GM11168 (cell line): ENCODE results near the gene GNAS.

Source experiments
- in situ Hi-C: fragments of 300-500 bp; cut with MboI; formaldehyde crosslinking; loops from one replicate; pipeline ENCODE4 v1.12.0; 2022; ENCODE audit warnings: low sequenced_read_pairs; ENCODE audit not compliant: unreplicated experiment

GNAS gene

DNA sequence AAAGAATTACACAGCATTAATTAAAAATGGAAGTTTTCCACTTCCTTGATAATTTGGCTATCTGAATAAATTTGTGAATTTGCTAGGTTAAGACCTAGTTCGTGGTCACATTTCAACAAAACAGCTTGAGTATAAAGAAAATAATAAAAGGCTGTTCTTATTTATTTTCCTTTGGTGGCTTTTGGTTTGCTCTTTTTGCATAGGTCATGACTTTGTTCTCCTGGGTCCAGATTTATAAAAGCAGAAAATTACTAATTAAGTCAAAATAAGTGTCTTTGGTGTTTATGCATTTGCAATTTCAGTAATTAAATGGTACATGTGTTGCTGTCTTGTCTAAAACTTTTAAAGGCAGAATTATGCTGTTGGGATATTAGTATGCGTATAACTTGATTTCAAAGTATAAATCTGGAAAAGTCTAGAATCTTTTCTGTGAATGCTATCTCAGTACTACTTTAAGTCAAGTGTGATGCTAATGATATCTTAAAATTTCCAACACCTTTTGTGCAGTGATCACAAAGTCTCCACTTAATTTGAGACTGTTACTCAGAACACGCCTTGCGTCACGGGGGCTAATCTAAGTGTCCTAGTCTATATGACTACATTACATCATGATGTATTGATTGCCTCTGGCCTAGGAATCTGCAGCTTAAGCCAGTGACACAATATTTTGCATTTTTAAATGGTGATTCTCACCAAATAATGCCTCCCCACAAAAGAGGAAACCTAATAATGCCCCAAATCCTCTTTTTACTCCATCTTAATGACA, 41.0 kb downstream of the GNAS start:
- in situ Hi-C loops: no loop called here

- in situ Hi-C loops: no loop called here
Observed at GRCh38 chr20:58894652-58895447, 42.3 kb downstream of the GNAS start.

- in situ Hi-C loops: no loop called here
Observed at GRCh38 chr20:58895448-58896180, 43.1 kb downstream of the GNAS start.

GRCh38 chr20:58896820-58897219, 44.3 kb downstream of the GNAS start:
- in situ Hi-C loops: no loop called here

- in situ Hi-C loops: no loop called here
Observed at GRCh38 chr20:58897488-58897887, 45.0 kb downstream of the GNAS start.

DNA sequence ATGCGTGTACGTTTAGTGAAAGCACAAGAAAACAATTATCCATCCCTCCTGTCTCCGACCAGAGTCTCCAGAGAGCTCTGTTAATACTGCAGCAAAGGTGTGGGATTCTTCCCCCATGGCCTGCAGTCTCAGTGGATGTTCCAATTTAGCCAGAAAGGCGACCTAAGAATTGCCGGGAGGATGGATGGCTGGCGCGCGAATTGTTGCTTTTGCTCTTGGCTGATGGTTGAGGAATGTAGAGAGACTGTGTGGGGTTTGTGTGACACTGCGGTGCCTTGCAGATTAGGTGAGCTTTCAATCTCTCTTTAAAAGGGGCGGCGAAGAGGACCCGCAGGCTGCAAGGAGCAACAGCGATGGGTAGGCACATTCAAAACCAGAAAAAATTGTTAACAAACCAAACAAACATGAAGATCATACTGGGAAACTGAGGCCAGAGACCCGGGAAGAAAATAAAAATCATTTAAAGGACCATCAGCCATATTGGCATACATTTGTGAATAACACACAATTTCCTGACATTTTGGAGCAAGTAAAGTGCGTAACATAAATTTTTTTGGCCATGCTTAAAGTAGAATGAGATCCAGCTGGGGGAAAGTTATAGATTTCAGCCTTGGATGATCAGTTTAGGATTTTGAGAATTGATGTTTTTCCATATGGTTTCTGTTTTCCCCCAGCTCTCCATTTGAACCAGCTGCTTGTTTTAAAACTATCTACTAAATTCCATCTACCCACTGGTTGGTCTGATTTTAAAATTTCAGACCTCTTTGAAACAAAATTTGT, 46.3 kb downstream of the GNAS start:
- in situ Hi-C loops: no loop called here

GRCh38 chr20:58899512-58899911, 47.0 kb downstream of the GNAS start:
- in situ Hi-C loops: no loop called here

GRCh38 chr20:58900397-58900796, 47.9 kb downstream of the GNAS start:
- in situ Hi-C loops: no loop called here

DNA sequence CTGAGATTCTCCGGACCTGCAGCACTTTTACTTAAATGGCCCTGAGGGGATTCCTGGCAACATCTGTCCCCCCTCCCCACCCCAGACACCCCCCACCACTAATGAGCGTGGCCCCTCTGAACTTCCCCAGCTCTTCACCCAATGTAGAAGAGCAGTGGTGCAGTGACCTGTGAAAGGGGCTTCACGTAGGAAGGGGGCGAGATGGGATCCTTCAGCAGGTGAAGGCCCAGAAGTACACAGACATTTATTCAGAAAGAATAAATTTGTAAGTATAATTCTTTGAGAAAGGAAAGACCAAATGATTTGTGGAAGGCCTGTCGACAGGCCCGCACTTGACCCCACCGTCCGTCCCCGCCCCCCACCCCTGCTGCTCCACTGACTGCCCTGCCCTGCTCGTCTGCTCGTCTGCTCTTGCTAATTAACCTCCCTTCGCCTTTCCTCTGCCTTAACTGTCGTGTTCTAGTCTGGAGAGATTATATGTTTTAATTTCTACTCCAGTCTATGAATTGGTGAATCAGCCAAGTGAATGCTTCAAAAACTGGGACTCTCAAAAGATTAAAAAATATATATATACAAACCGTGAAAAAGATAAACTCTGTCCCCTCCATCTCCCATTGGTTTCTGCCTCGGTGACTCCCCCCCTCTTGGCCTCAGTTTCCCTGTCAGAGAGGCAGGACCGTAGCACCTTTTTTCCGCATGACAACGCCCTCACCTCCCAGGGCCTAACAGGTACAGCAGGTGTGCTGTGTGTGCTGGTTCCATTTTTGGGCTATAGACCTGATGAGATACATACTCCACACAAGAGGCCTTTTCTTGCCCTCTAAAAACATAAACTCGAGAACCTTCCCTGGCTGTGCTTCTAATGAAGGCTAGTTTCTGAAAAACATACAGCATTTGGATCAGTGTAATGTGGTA, 49.2 kb downstream of the GNAS start:
- in situ Hi-C loops: no loop called here

DNA sequence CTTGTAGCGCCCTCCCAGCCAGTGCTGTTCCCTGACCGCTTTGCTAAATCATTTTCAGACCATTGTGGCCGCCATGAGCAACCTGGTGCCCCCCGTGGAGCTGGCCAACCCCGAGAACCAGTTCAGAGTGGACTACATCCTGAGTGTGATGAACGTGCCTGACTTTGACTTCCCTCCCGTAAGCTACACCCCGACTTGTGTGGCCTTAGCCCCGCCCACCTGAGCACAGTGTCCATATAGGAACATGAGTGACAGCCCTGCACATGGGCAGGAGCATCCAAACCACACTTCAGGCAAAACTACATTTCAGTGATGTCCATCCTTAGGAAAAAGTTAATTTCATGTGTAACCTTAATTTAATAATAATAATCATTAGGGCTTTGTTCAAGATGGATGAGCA, 51.1 kb downstream of the GNAS start:
- in situ Hi-C loops: no loop called here

DNA sequence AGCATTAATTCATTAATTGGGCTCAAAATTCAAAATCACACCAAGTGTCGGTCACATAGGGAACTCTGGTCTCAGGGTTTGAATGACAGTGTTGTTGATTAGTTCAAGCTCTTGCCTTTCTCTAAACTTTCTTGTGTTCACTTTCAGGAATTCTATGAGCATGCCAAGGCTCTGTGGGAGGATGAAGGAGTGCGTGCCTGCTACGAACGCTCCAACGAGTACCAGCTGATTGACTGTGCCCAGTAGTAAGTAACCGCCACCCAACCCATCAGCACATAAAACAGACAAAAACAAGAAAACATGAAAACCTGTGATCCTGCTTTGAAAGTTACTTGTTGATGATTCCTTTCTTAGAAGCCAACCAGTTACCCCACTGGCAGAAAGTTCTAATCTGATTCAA, 52.7 kb downstream of the GNAS start:
- in situ Hi-C loops: no loop called here

DNA sequence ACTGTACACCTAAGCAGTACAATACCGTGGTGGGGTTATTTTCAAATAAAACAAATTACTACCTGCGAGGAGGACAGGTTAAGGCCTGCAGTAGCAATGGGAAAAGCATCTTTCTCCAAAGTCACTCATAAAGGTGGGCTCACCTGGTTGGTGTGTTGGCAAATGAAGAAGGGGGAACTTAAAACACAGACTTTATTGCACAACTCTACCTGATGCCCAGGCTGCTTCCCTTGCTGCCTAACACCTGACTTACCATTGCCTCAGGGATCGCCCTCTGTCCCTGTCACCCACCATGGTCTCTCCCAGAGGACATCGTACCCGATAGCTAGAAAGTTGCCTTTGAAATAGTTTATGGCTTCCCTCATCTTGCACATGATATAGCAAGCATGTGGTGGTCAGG, 53.6 kb downstream of the GNAS start:
- in situ Hi-C loops: no loop called here

- in situ Hi-C loops: no loop called here
Observed at GRCh38 chr20:58906894-58907293, 54.4 kb downstream of the GNAS start.

DNA sequence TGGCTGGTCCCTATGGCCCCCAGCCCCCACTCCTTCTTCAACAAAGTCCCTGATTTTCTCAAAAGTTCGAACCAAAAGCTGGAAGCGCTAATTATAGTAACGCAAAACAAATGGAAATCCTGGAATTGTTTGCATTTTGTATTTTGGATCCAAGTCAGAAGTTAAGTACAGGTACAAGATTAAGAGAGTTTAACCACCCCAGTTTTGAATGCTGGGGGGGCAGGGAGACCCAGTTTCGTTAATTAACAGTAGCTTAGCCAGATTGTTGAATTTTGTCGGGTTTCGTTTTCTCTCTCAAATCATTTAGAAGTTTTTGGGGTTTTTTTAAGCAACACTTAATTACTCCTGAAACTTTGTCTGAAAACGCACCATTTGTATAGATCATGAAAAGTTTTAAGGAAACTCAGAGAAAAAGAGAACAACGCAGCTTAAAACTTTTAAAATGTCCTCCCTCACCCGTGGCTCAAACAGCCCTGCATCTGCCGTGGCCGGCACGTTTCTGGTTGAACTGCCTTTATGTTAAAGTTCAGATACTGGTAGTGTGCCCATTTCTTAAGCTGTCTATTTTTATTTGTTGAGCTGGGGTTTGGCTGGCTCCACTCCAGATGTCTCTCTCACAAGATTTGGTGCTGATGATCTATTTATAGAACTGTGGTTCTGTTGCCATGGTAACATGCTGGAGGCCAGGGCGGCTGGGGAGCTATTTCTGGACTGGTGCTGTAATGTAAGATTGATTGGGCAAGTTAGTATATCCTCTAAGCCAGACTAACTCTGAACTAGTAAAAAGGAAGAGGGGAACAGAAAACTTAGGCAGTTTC, 55.0 kb downstream of the GNAS start:
- in situ Hi-C loops: no loop called here

DNA sequence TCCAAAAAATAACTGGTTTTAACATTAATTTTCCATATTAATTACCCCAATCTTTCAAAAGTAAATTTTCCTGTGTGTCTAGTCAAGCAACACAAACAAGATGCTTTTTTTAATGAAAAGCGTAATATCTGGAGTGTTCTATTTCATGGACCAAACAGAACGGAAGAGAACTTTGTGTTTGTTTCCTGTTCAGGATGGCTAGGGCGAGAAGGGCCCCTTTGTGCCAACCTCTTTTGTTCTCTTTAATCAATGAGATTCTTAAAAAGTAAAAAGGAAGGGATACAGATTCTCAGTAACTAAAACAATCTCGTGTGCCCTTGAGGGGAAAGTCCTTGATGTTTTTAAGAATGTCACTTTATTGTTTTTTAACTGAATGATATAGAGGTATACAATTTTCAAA, 55.7 kb downstream of the GNAS start:
- in situ Hi-C loops: no loop called here

DNA sequence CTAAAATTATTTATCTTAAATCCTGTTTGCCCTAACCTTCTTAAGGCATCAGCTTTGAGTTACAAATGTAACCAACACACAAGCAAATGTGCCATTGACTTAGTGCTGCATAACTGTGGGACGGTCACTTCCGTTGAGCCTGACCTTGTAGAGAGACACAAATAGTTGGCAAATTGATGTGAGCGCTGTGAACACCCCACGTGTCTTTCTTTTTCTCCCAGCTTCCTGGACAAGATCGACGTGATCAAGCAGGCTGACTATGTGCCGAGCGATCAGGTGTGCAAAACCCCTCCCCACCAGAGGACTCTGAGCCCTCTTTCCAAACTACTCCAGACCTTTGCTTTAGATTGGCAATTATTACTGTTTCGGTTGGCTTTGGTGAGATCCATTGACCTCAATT, 56.4 kb downstream of the GNAS start:
- in situ Hi-C loops: no loop called here

GRCh38 chr20:58909585-58909984, 57.1 kb downstream of the GNAS start:
- in situ Hi-C loops: no loop called here

GRCh38 chr20:58910473-58910872, 58.0 kb downstream of the GNAS start:
- in situ Hi-C loops: no loop called here
